GM23248 (cell line): Measurements from ENCODE around the gene DUSP16.

Experiments
- EZH2 ChIP-seq: fragments of 200-600 bp; sonication (generic); IDR thresholded peaks from 2 replicates; pipeline ENCODE4 v1.6.1; 2018; ENCODE audit warnings: antibody characterized with exemption, mild to moderate bottlenecking; ENCODE audit not compliant: insufficient read depth, poor library complexity, severe bottlenecking
- EZH2phosphoT487 ChIP-seq: fragments of 200-600 bp; sonication (generic); IDR thresholded peaks from 2 replicates; pipeline ENCODE4 v1.6.1; 2018; ENCODE audit warnings: antibody characterized with exemption, moderate library complexity, mild to moderate bottlenecking, low read depth; ENCODE audit not compliant: insufficient read depth

- TF ChIP-seq EZH2 = no peak
- no peak for TF ChIP-seq EZH2phosphoT487
Measured at GRCh38 chr12:12606781-12607589, 44.3 kb upstream of the DUSP16 start.
